Mesendoderm (in vitro differentiated cells): ENCODE measurements around the gene ABTB2.

ENCODE experiments used
- DNase-seq: peaks from one replicate; pipeline ENCODE4 v3.0.0; 2013
- H2AK5ac ChIP-seq: 2 replicates; pipeline ENCODE4 v1.6.1; 2013; ENCODE audit warnings: low read length, inconsistent platforms
- H2BK120ac ChIP-seq: 2 replicates; pipeline ENCODE4 v1.6.1; 2013; ENCODE audit warnings: low read depth, mild to moderate bottlenecking, low read length, moderate library complexity, mixed read lengths
- H2BK15ac ChIP-seq: replicated peaks from 2 replicates; pipeline ENCODE4 v1.6.1; 2013; ENCODE audit warnings: low read depth, mild to moderate bottlenecking, moderate library complexity
- H2BK5ac ChIP-seq: 2 replicates; pipeline ENCODE4 v1.6.1; 2013; ENCODE audit warnings: low read length, inconsistent platforms
- H3K18ac ChIP-seq: 2 replicates; pipeline ENCODE4 v1.6.1; 2013; ENCODE audit warnings: mild to moderate bottlenecking, low read length, mixed read lengths
- H3K23ac ChIP-seq: one replicate; pipeline ENCODE4 v1.6.1; 2013; ENCODE audit warnings: low read length
- H3K27ac ChIP-seq: 2 replicates; pipeline ENCODE4 v1.5.1; 2013; ENCODE audit warnings: low read depth, mild to moderate bottlenecking, inconsistent platforms, low read length, moderate library complexity
- H3K27me3 ChIP-seq: 2 replicates; pipeline ENCODE4 v1.6.1; 2013; ENCODE audit warnings: low read length, control low read depth, mild to moderate bottlenecking, inconsistent platforms; ENCODE audit not compliant: insufficient read depth, poor library complexity
- H3K36me3 ChIP-seq: 2 replicates; pipeline ENCODE4 v1.6.1; 2013; ENCODE audit warnings: low read length, inconsistent platforms; ENCODE audit not compliant: control insufficient read depth, insufficient read depth
- H3K4ac ChIP-seq: one replicate; pipeline ENCODE4 v1.6.1; 2013; ENCODE audit warnings: low read depth, mild to moderate bottlenecking, low read length, moderate library complexity
- H3K4me1 ChIP-seq: 2 replicates; pipeline ENCODE4 v1.6.1; 2013; ENCODE audit warnings: low read depth, low read length, inconsistent platforms; ENCODE audit not compliant: control insufficient read depth
- H3K4me2 ChIP-seq: 2 replicates; pipeline ENCODE4 v1.6.1; 2013; ENCODE audit warnings: low read length
- H3K4me3 ChIP-seq: 2 replicates; pipeline ENCODE4 v1.5.1; 2013; ENCODE audit warnings: mild to moderate bottlenecking, low read length
- H3K56ac ChIP-seq: one replicate; pipeline ENCODE4 v1.6.1; 2013; ENCODE audit warnings: low read length
- H3K79me1 ChIP-seq: 2 replicates; pipeline ENCODE4 v1.6.1; 2013; ENCODE audit warnings: low read length, inconsistent platforms
- H3K79me2 ChIP-seq: 2 replicates; pipeline ENCODE4 v1.6.1; 2013; ENCODE audit warnings: mild to moderate bottlenecking, low read length; ENCODE audit not compliant: control insufficient read depth, insufficient read depth
- H3K9ac ChIP-seq: 2 replicates; pipeline ENCODE4 v1.6.1; 2013; ENCODE audit warnings: low read length, inconsistent platforms
- H4K5ac ChIP-seq: one replicate; pipeline ENCODE4 v1.6.1; 2013; ENCODE audit warnings: low read length
- H4K8ac ChIP-seq: one replicate; pipeline ENCODE4 v1.6.1; 2013; ENCODE audit warnings: low read depth, mild to moderate bottlenecking, control low read depth, low read length, moderate library complexity
- WGBS: extraction: QIAGEN DNeasy Blood & Tissue Kit; methylation state at CpG from one replicate; pipeline ENCODE4 v1.1.7; 2013; ENCODE audit warnings: low lambda C conversion rate, missing lambda C conversion rate; ENCODE audit not compliant: insufficient coverage; ENCODE audit errors: extremely low coverage; 5-methylcytosine and 5-hydroxymethylcytosine counted together

ABTB2 gene

GRCh38 chr11:34288492-34288891 is 69.3 kb downstream of the ABTB2 start:
- no peak overlapping the region for H2BK5ac ChIP-seq
- H4K5ac ChIP-seq = no peak overlapping the region
- H3K56ac ChIP-seq = no peak overlapping the region
- H3K4me3 ChIP-seq = no peak overlapping the region
- H3K36me3 ChIP-seq = no peaks in the 10 kb centered on the region
- WGBS = no CpG with 5 or more reads among the region's 7 CpGs
- H2BK120ac ChIP-seq = no peak overlapping the region
- no peaks in the 10 kb centered on the region for H3K79me2 ChIP-seq
- peaks cover 2% of the 10 kb centered on the region for H3K4me1 ChIP-seq
- no peak overlapping the region for H3K23ac ChIP-seq
- H3K18ac ChIP-seq = no peak overlapping the region
- no peak overlapping the region for H3K4ac ChIP-seq
- no peaks in the 10 kb centered on the region for H3K27me3 ChIP-seq
- H3K4me2 ChIP-seq = no peak overlapping the region
- no peak overlapping the region for H2BK15ac ChIP-seq
- no peak overlapping the region for H3K9ac ChIP-seq
- no peak overlapping the region for H3K27ac ChIP-seq
- H2AK5ac ChIP-seq = no peak overlapping the region
- H4K8ac ChIP-seq = no peak overlapping the region
- H3K79me1 ChIP-seq = no peaks in the 10 kb centered on the region
- DNase-seq = no peak

GRCh38 chr11:34284811-34285481 is 72.9 kb downstream of the ABTB2 start:
- Histone ChIP-seq H3K27ac (no peak overlapping the region), H3K4me1 (peaks cover 2% of the 10 kb centered on the region), H3K36me3 (no peaks in the 10 kb centered on the region), H4K8ac (no peak overlapping the region), H3K79me2 (no peaks in the 10 kb centered on the region), H3K4me2 (no peak overlapping the region), H3K56ac (no peak overlapping the region), H3K27me3 (no peaks in the 10 kb centered on the region), H2AK5ac (no peak overlapping the region), H2BK120ac (no peak overlapping the region), H3K79me1 (no peaks in the 10 kb centered on the region), H3K4me3 (no peak overlapping the region), H3K23ac (no peak overlapping the region), H3K9ac (no peak overlapping the region), H4K5ac (no peak overlapping the region), H2BK5ac (no peak overlapping the region), H3K4ac (no peak overlapping the region), H3K18ac (no peak overlapping the region), H2BK15ac (no peak overlapping the region)
- DNase-seq = no peak
- no CpG with 5 or more reads among the region's 17 CpGs for WGBS

GRCh38 chr11:34284156-34284555 is 73.7 kb downstream of the ABTB2 start:
- Histone ChIP-seq H2BK120ac (no peak overlapping the region), H2BK5ac (no peak overlapping the region), H2AK5ac (no peak overlapping the region), H3K18ac (no peak overlapping the region), H3K9ac (no peak overlapping the region), H3K36me3 (no peaks in the 10 kb centered on the region), H3K4ac (no peak overlapping the region), H3K27ac (no peak overlapping the region), H3K4me2 (no peak overlapping the region), H3K56ac (no peak overlapping the region), H3K4me3 (no peak overlapping the region), H3K27me3 (no peaks in the 10 kb centered on the region), H3K79me2 (no peaks in the 10 kb centered on the region), H4K5ac (no peak overlapping the region), H3K79me1 (no peaks in the 10 kb centered on the region), H3K4me1 (no peaks in the 10 kb centered on the region), H3K23ac (no peak overlapping the region), H4K8ac (no peak overlapping the region), H2BK15ac (no peak overlapping the region)
- no peak for DNase-seq
- WGBS = no CpG with 5 or more reads among the region's 3 CpGs

- Histone ChIP-seq H3K27me3 (no peaks in the 10 kb centered on the region), H3K4me2 (no peak overlapping the region), H3K27ac (no peak overlapping the region), H2BK15ac (no peak overlapping the region), H4K8ac (no peak overlapping the region), H3K4me1 (no peaks in the 10 kb centered on the region), H2AK5ac (no peak overlapping the region), H3K4me3 (no peak overlapping the region), H3K23ac (no peak overlapping the region), H2BK120ac (no peak overlapping the region), H3K9ac (no peak overlapping the region), H3K36me3 (no peaks in the 10 kb centered on the region), H2BK5ac (no peak overlapping the region), H3K79me2 (no peaks in the 10 kb centered on the region), H3K4ac (no peak overlapping the region), H3K56ac (no peak overlapping the region), H3K18ac (no peak overlapping the region), H3K79me1 (no peaks in the 10 kb centered on the region), H4K5ac (no peak overlapping the region)
- WGBS = no CpG with 5 or more reads among the region's 8 CpGs
- no peak for DNase-seq
Observed at GRCh38 chr11:34280945-34281872, 76.6 kb downstream of the ABTB2 start.

- Histone ChIP-seq H3K4me1 (no peaks in the 10 kb centered on the region), H3K79me2 (no peaks in the 10 kb centered on the region), H2BK5ac (no peak overlapping the region), H2BK120ac (no peak overlapping the region), H3K18ac (no peak overlapping the region), H3K79me1 (no peaks in the 10 kb centered on the region), H3K36me3 (no peaks in the 10 kb centered on the region), H3K9ac (no peak overlapping the region), H3K27me3 (no peaks in the 10 kb centered on the region), H3K27ac (no peak overlapping the region), H3K4ac (no peak overlapping the region), H3K23ac (no peak overlapping the region), H2BK15ac (no peak overlapping the region), H4K8ac (no peak overlapping the region), H4K5ac (no peak overlapping the region), H3K56ac (no peak overlapping the region), H2AK5ac (no peak overlapping the region), H3K4me2 (no peak overlapping the region), H3K4me3 (no peak overlapping the region)
- no peak for DNase-seq
- WGBS = no CpG with 5 or more reads among the region's 4 CpGs
Observed at GRCh38 chr11:34278693-34279297, 79.0 kb downstream of the ABTB2 start.
